HG02970 (cell line): ENCODE results near the gene GRM5.
"Not testable (repeated sequence)": the region's sequence is repeated elsewhere in the genome, so short reads cannot be mapped to it uniquely, and the experiment has no call there.

Experiments
- ATAC-seq: cut with Tn5 transposase; IDR thresholded peaks from one replicate; pipeline ENCODE4 v1.9.1; 2021; ENCODE audit warnings: mild to moderate bottlenecking, moderate library complexity, moderate number of reproducible peaks; ENCODE audit not compliant: unreplicated experiment, low FRiP score

The GRM5 gene

GRCh38 chr11:88469561-88470225 lies 596.1 kb downstream of the GRM5 start:
- ATAC-seq, result no peak

- no peak for ATAC-seq
Observed at GRCh38 chr11:88464528-88464927, 601.3 kb downstream of the GRM5 start.

- not testable (repeated sequence) for ATAC-seq
Observed at GRCh38 chr11:88463301-88463700, 602.5 kb downstream of the GRM5 start.

- ATAC-seq, result not testable (repeated sequence)
Observed at GRCh38 chr11:88458047-88458446, 607.7 kb downstream of the GRM5 start.

GRCh38 chr11:88455974-88456373 lies 609.8 kb downstream of the GRM5 start:
- no peak for ATAC-seq

GRCh38 chr11:88454881-88455280 lies 610.9 kb downstream of the GRM5 start:
- no peak for ATAC-seq
